ENCODE data around the gene NDUFB4. TPM values are rescaled to one million over a fixed set of nuclear protein-coding genes. Genes with fewer than 3 reads are reported as not detected.

Gene NDUFB4
- total RNA-seq, 4 donors from 2014 or later, result 114 to 235 (median 143) TPM

- WGBS, 2 donors, result 64 to 71% methylated on average over 5 of the region's 5 CpGs
- H3K4me3 ChIP-seq (ENCODE audit: low read depth, poor library complexity, severe bottlenecking), result no peak overlapping the region
- intact Hi-C loops (cut with DNase I; ENCODE audit: low total_unique reads), result no loop called here
- TF ChIP-seq POLR2A (IDR thresholded peaks at IDR 0.05) (no peak), CTCF (IDR thresholded peaks at IDR 0.05) (no peak)
- no peak for DNase-seq (ENCODE audit: low spot score in 2 of 2)
Observed at GRCh38 chr3:120646771-120647432, 50.8 kb downstream of the NDUFB4 start.

- no peak for DNase-seq (ENCODE audit: low spot score in 2 of 2)
- intact Hi-C loops (cut with DNase I; ENCODE audit: low total_unique reads), result no loop called here
- H3K4me3 ChIP-seq (ENCODE audit: low read depth, poor library complexity, severe bottlenecking), result no peak overlapping the region
- TF ChIP-seq POLR2A (IDR thresholded peaks at IDR 0.05), result no peak
- no peak for TF ChIP-seq CTCF (IDR thresholded peaks at IDR 0.05)
- 87% methylated on average over 5 of the region's 5 CpGs for WGBS, 2 donors
Observed at GRCh38 chr3:120648290-120648689, 52.2 kb downstream of the NDUFB4 start.

GRCh38 chr3:120649830-120650233 is 53.7 kb downstream of the NDUFB4 start:
- no peak for DNase-seq (ENCODE audit: low spot score in 2 of 2)
- intact Hi-C loops (cut with DNase I; ENCODE audit: low total_unique reads), result no loop called here
- TF ChIP-seq POLR2A (IDR thresholded peaks at IDR 0.05) (no peak), CTCF (IDR thresholded peaks at IDR 0.05) (no peak)
- WGBS, 2 donors, result 50 to 59% methylated on average over 3 of the region's 3 CpGs
- no peak overlapping the region for H3K4me3 ChIP-seq (ENCODE audit: low read depth, poor library complexity, severe bottlenecking)

GRCh38 chr3:120650311-120650710 is 54.2 kb downstream of the NDUFB4 start:
- WGBS, 2 donors, result 87 to 88% methylated on average over 2 of the region's 2 CpGs
- intact Hi-C loops (cut with DNase I; ENCODE audit: low total_unique reads), result no loop called here
- TF ChIP-seq CTCF (IDR thresholded peaks at IDR 0.05), result no peak
- TF ChIP-seq POLR2A (IDR thresholded peaks at IDR 0.05), result no peak
- no peak overlapping the region for H3K4me3 ChIP-seq (ENCODE audit: low read depth, poor library complexity, severe bottlenecking)
- no peak for DNase-seq (ENCODE audit: low spot score in 2 of 2)

Other genes with a start within 250 kb of the NDUFB4 start
- 10 to 100 TPM; 29.3 to 33.0 (median 31.3) TPM for gene LRRC58, start 247.0 kb upstream of the NDUFB4 start, total RNA-seq
- gene FSTL1, start 145.3 kb upstream of the NDUFB4 start, total RNA-seq, result 100 to 1,000 TPM in 2 of 4 donors, 10 to 100 TPM in 2; 52.8 to 207 (median 104) TPM
- not detected for gene HGD, start 85.9 kb downstream of the NDUFB4 start, total RNA-seq
- 10 to 100 TPM in 3 of 4 donors, 1 to 10 TPM in 1; 8.5 to 27.0 (median 13.1) TPM for gene RABL3, start 146.2 kb downstream of the NDUFB4 start, total RNA-seq
- 10 to 100 TPM in 3 of 4 donors, 1 to 10 TPM in 1; 7.6 to 12.5 (median 11.2) TPM for gene GTF2E1, start 146.4 kb downstream of the NDUFB4 start, total RNA-seq

Measured in lower leg skin (tissue), 4 donors.